CD4-positive, alpha-beta T cell (primary cell): ENCODE measurements around the gene MS4A2. TPM values are rescaled to one million over a fixed set of nuclear protein-coding genes. Genes with fewer than 3 reads are reported as not detected.

ENCODE experiments used
- ATAC-seq: fragments of 200-7000 bp; cut with Tn5 transposase; one replicate; pipeline ENCODE4 v1.10.0; 2022; ENCODE audit warnings: mild to moderate bottlenecking; ENCODE audit not compliant: poor library complexity
- CTCF ChIA-PET: fragments of 350-600 bp; sonication (Branson Sonifier 250); formaldehyde crosslinking; loops from one replicate; lab custom pipeline; 2021; ENCODE audit warnings: antibody characterized with exemption, inconsistent platforms; lab: Charles Lee
- POLR2A ChIA-PET: fragments of 350-600 bp; sonication (Branson Sonifier 250); formaldehyde crosslinking; loops from one replicate; lab custom pipeline; 2021; ENCODE audit warnings: antibody characterized with exemption, inconsistent platforms; lab: Charles Lee
- DNase-seq, 14 experiments: peaks; one replicate each; pipeline ENCODE4 v3.0.0-alpha.2; 2013 to 2020; ENCODE audit warnings: mixed read lengths in 2 of 14
- H3K27ac ChIP-seq, 2 donors: one replicate each; pipeline versions ENCODE4 v1.5.1 to v1.7.0; 2013; ENCODE audit warnings: low read length in 2 of 2, low read depth in 1 of 2, mild to moderate bottlenecking in 1 of 2
- H3K27me3 ChIP-seq, 2 experiments: 1 replicate in 1 of 2; 2 replicates in 1 of 2; pipeline versions ENCODE4 v1.6.1 to v1.7.0; 2013; ENCODE audit warnings: low read length in 2 of 2, control low read depth in 1 of 2, mild to moderate bottlenecking in 1 of 2, moderate library complexity in 1 of 2; ENCODE audit not compliant: insufficient read depth in 2 of 2, control insufficient read depth in 1 of 2
- H3K36me3 ChIP-seq: one replicate; pipeline ENCODE4 v1.6.1; 2013; ENCODE audit warnings: low read length, control low read depth; ENCODE audit not compliant: insufficient read depth
- H3K4me1 ChIP-seq: one replicate; pipeline ENCODE4 v1.6.1; 2013; ENCODE audit warnings: low read length, control low read depth; ENCODE audit not compliant: insufficient read depth
- H3K4me3 ChIP-seq: one replicate; pipeline ENCODE4 v1.5.1; 2013; ENCODE audit warnings: mild to moderate bottlenecking, low read length, moderate library complexity
- H3K9me3 ChIP-seq, 2 experiments: 1 replicate in 1 of 2; 2 replicates in 1 of 2; pipeline versions ENCODE4 v1.6.1 to v1.7.0; 2013; ENCODE audit warnings: low read length in 2 of 2, mild to moderate bottlenecking in 2 of 2, control low read depth in 1 of 2, moderate library complexity in 1 of 2; ENCODE audit not compliant: control insufficient read depth in 1 of 2, insufficient read depth in 1 of 2
- H3K27ac Mint-ChIP-seq: one replicate; pipeline ENCODE4 v1.8.0; 2020; ENCODE audit warnings: mixed read lengths
- H3K27me3 Mint-ChIP-seq: one replicate; pipeline ENCODE4 v1.8.0; 2021; ENCODE audit warnings: mixed read lengths
- H3K36me3 Mint-ChIP-seq: one replicate; pipeline ENCODE4 v1.8.0; 2021; ENCODE audit warnings: low read depth, mixed read lengths
- H3K4me1 Mint-ChIP-seq: one replicate; pipeline ENCODE4 v1.8.0; 2021; ENCODE audit warnings: low read depth, mixed read lengths
- H3K4me3 Mint-ChIP-seq: one replicate; pipeline ENCODE4 v1.8.0; 2020; ENCODE audit warnings: mild to moderate bottlenecking, mixed read lengths
- H3K9me3 Mint-ChIP-seq: one replicate; pipeline ENCODE4 v1.8.0; 2020; ENCODE audit warnings: mixed read lengths
- CTCF ChIP-seq: fragments of 200-600 bp; IDR thresholded peaks from one replicate; pipeline ENCODE4 v1.8.0; 2022; ENCODE audit warnings: antibody characterized with exemption, mild to moderate bottlenecking
- intact Hi-C, 2 experiments: fragments of 100-400 bp; cut with DNase I in 1 of 2; cut with micrococcal nuclease in 1 of 2; formaldehyde crosslinking; loops; one replicate each; pipeline versions ENCODE4 v1.15.1 to v1.9.0; 2023 to 2025; cut with DNase I, micrococcal nuclease
- total RNA-seq, 174 experiments: library from RNA in 2 of 174; stranded (reverse) in 2 of 174; gene quantifications; one replicate each; pipeline ENCODE4 v1.2.3 and lab custom pipeline; 2021 to 2026

MS4A2 gene
- total RNA-seq, 2 experiments from 2014 or later: not detected

- POLR2A ChIA-PET: no interaction called here
- intact Hi-C loops: no loop called here
Observed at GRCh38 chr11:60087239-60087638, 1.2 kb upstream of the MS4A2 start.

DNA sequence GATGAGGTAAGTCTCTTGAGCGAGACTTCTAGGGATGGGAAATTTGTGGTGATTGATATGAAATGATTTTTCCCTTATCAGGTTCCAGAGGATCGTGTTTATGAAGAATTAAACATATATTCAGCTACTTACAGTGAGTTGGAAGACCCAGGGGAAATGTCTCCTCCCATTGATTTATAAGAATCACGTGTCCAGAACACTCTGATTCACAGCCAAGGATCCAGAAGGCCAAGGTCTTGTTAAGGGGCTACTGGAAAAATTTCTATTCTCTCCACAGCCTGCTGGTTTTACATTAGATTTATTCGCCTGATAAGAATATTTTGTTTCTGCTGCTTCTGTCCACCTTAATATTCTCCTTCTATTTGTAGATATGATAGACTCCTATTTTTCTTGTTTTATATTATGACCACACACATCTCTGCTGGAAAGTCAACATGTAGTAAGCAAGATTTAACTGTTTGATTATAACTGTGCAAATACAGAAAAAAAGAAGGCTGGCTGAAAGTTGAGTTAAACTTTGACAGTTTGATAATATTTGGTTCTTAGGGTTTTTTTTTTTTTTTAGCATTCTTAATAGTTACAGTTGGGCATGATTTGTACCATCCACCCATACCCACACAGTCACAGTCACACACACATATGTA is 7.1 kb downstream of the MS4A2 start:
- intact Hi-C loops: no loop called here
- Histone ChIP-seq H3K36me3 (no peaks in the 10 kb centered on the region), H3K4me3 (no peak overlapping the region), H3K4me1 (no peaks in the 10 kb centered on the region), H3K27me3 (peaks cover 0 to 12% of the 10 kb centered on the region in 2 experiments), H3K9me3 (no peaks in the 10 kb centered on the region), H3K27ac (no peak overlapping the region)
- CTCF ChIA-PET: no interaction called here
- H3K27ac Mint-ChIP-seq: no peak overlapping the region
- H3K27me3 Mint-ChIP-seq: peaks cover 13% of the 10 kb centered on the region
- H3K4me1 Mint-ChIP-seq: no peaks in the 10 kb centered on the region
- POLR2A ChIA-PET: no interaction called here
- H3K4me3 Mint-ChIP-seq: no peak overlapping the region
- ATAC-seq (no peak), DNase-seq (no peak)
- no peaks in the 10 kb centered on the region for H3K36me3 Mint-ChIP-seq
- H3K9me3 Mint-ChIP-seq: no peaks in the 10 kb centered on the region
- TF ChIP-seq CTCF: no peak

More at GRCh38 chr11:60087239-60087638, 1.2 kb upstream of the MS4A2 start:
- Histone ChIP-seq H3K27ac (no peak overlapping the region), H3K27me3 (peaks cover 0 to 17% of the 10 kb centered on the region in 2 experiments), H3K4me1 (no peaks in the 10 kb centered on the region), H3K36me3 (no peaks in the 10 kb centered on the region), H3K9me3 (no peaks in the 10 kb centered on the region), H3K4me3 (no peak overlapping the region)
- CTCF ChIA-PET: no interaction called here
- no peak overlapping the region for H3K4me3 Mint-ChIP-seq
- H3K9me3 Mint-ChIP-seq: no peaks in the 10 kb centered on the region
- DNase-seq: no peak
- no peak for ATAC-seq
- no peak for TF ChIP-seq CTCF
- peaks cover 20% of the 10 kb centered on the region for H3K27me3 Mint-ChIP-seq
- no peaks in the 10 kb centered on the region for H3K36me3 Mint-ChIP-seq
- no peak overlapping the region for H3K27ac Mint-ChIP-seq
- H3K4me1 Mint-ChIP-seq: no peaks in the 10 kb centered on the region

DNA sequence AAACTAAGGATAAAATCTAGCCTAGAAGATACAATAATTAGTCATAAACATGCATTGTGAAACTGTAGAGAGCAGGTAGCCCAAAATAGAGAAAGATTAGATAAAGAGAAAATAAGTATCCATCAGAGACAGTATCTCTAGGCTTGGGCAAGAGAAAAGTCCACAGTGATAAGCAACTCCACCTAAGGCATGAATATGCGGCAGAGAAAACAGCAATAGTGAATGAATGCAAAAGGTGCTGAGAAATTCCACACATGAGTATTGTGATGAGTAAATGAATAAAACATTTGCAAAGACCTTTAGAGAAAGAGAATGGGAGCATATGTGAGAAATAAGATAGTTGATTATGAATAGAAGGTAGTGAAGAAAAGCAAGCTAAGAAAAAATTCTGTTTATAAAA is 8.7 kb downstream of the MS4A2 start:
- intact Hi-C loops: no loop called here
- Mint-ChIP-seq H3K36me3 (no peaks in the 10 kb centered on the region), H3K27me3 (peaks cover 9% of the 10 kb centered on the region), H3K27ac (no peak overlapping the region), H3K9me3 (no peaks in the 10 kb centered on the region), H3K4me3 (no peak overlapping the region), H3K4me1 (no peaks in the 10 kb centered on the region)
- H3K27me3 ChIP-seq: peaks cover 0 to 7% of the 10 kb centered on the region in 2 experiments
- ATAC-seq (no peak), DNase-seq (no peak)
- H3K4me3 ChIP-seq: no peak overlapping the region
- CTCF ChIA-PET: no interaction called here
- H3K27ac ChIP-seq: no peak overlapping the region
- POLR2A ChIA-PET: no interaction called here
- no peak for TF ChIP-seq CTCF
- no peaks in the 10 kb centered on the region for H3K4me1 ChIP-seq
- H3K9me3 ChIP-seq: no peaks in the 10 kb centered on the region
- H3K36me3 ChIP-seq: no peaks in the 10 kb centered on the region
